Upper lobe of left lung (tissue), 6 donors: ENCODE measurements around the gene NAMPT. TPM values are rescaled to one million over a fixed set of nuclear protein-coding genes. Genes with fewer than 3 reads are reported as not detected.
"Not testable (repeated sequence)": the region's sequence is repeated elsewhere in the genome, so short reads cannot be mapped to it uniquely, and the experiment has no call there.

Experiments used
- ATAC-seq, 2 donors: fragments of 200-7000 bp; cut with Tn5 transposase; one replicate each; pipeline ENCODE4 v1.9.1; 2022; ENCODE audit warnings: mild to moderate bottlenecking in 2 of 2, moderate library complexity in 2 of 2; ENCODE audit not compliant: low FRiP score in 2 of 2
- DNase-seq, 2 donors: peaks; one replicate each; pipeline ENCODE4 v3.0.0-alpha.2; 2019 to 2020
- H3K27ac ChIP-seq, 4 donors: fragments of 200-600 bp; sonication (generic); one replicate each; pipeline ENCODE4 v1.5.1; 2016 to 2019
- H3K27me3 ChIP-seq, 4 donors: fragments of 200-600 bp; sonication (generic); one replicate each; pipeline ENCODE4 v1.5.1; 2017 to 2019
- H3K36me3 ChIP-seq, 4 donors: fragments of 200-600 bp; sonication (generic); one replicate each; pipeline ENCODE4 v1.5.1; 2016 to 2019
- H3K4me1 ChIP-seq, 4 donors: fragments of 200-600 bp; sonication (generic); one replicate each; pipeline ENCODE4 v1.5.1; 2018 to 2019
- H3K4me3 ChIP-seq, 4 donors: fragments of 200-600 bp; sonication (generic); one replicate each; pipeline ENCODE4 v1.5.1; 2017 to 2019; ENCODE audit warnings: mild to moderate bottlenecking in 2 of 4, moderate library complexity in 1 of 4
- H3K9me3 ChIP-seq, 4 donors: fragments of 200-600 bp; sonication (generic); one replicate each; pipeline ENCODE4 v1.5.1; 2018 to 2019
- EP300 ChIP-seq, 4 donors: sonication (generic); formaldehyde crosslinking; IDR thresholded peaks; one replicate each; pipeline ENCODE4 v1.5.1; 2017; ENCODE audit warnings: antibody characterized with exemption in 4 of 4, control low read depth in 2 of 4
- POLR2A ChIP-seq, 4 donors: fragments of 450-650 bp; IDR thresholded peaks; one replicate each; pipeline ENCODE4 v1.5.1; 2016 to 2017; ENCODE audit warnings: antibody characterized with exemption in 4 of 4, mild to moderate bottlenecking in 2 of 4
- POLR2AphosphoS5 ChIP-seq, 2 donors: sonication (generic); formaldehyde crosslinking; IDR thresholded peaks; one replicate each; pipeline ENCODE4 v1.5.1; 2017; ENCODE audit warnings: antibody characterized with exemption in 2 of 2
- WGBS, 2 donors: methylation state at CpG; one replicate each; pipeline ENCODE4 v1.1.5; 2017 to 2018; 5-methylcytosine and 5-hydroxymethylcytosine counted together
- total RNA-seq, 6 donors: library from RNA; depleted of rRNA in 4 of 6; stranded (reverse); fragments of >200 nt in 4 of 6; gene quantifications; one replicate each; pipeline versions ENCODE4 v1.1.0 to v1.2.1, GENCODE V29; 2016 to 2021
- TF ChIP-seq, protein P1 (sequence below), 6 experiments: fragments of 450-650 bp in 4 of 6; fragments of 200-600 bp in 2 of 6; sonication (generic) in 2 of 6; IDR thresholded peaks; one replicate each; pipeline ENCODE4 v1.5.1; 2016 to 2019; ENCODE audit warnings: antibody characterized with exemption in 6 of 6
- donor health status: DM: no; HTN: no; CAD: no; lungs with moderate emphysema.
- donor health status: DM: no; HTN: yes; CAD: no; lungs with severe emphysema.

NAMPT gene
- total RNA-seq, 6 donors from 2014 or later = 129 to 326 (median 212) TPM

DNA sequence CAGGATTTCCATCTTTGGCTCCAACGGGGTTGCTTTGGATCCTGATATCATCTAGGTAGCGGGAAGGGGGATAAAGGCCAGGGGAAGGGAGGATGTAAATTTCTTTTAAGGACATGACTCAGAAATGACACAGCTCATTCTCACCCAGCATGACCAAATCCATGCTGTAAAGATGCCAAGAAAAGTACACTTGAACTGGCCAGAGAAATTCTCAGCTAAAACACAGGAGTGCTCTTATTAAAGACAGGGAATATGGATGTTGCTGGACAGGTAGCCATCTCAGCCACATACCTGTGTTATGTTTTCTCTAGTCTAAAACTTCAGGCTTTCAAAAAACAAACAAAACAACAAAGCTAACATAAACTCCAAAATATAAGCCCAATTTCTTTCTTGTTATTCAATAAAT, 68.3 kb downstream of the NAMPT start:
- Histone ChIP-seq H3K27ac (peak overlapping the region; percentile 76 to 88 (median 78)), H3K4me1 (peaks cover 18 to 29% (median 23%) of the 10 kb centered on the region in 4 donors), H3K36me3 (no peaks in the 10 kb centered on the region), H3K27me3 (no peaks in the 10 kb centered on the region), H3K4me3 (peak overlapping the region in 1 of 4 donors; percentile 16), H3K9me3 (no peaks in the 10 kb centered on the region)
- peak in 1 of 2 donors; percentile 49 for DNase-seq
- WGBS, 2 donors = 9 to 16% methylated on average over 2 of the region's 2 CpGs
- ATAC-seq = peak; percentile 90 to 95
- TF ChIP-seq EP300 (IDR thresholded peaks at IDR 0.05) = peak; percentile 53 to 94 (median 89)
- no peak for TF ChIP-seq POLR2A (IDR thresholded peaks at IDR 0.05)
- TF ChIP-seq POLR2AphosphoS5 (IDR thresholded peaks at IDR 0.05) = peak; percentile 87 to 92
- TF ChIP-seq, protein P1, sequence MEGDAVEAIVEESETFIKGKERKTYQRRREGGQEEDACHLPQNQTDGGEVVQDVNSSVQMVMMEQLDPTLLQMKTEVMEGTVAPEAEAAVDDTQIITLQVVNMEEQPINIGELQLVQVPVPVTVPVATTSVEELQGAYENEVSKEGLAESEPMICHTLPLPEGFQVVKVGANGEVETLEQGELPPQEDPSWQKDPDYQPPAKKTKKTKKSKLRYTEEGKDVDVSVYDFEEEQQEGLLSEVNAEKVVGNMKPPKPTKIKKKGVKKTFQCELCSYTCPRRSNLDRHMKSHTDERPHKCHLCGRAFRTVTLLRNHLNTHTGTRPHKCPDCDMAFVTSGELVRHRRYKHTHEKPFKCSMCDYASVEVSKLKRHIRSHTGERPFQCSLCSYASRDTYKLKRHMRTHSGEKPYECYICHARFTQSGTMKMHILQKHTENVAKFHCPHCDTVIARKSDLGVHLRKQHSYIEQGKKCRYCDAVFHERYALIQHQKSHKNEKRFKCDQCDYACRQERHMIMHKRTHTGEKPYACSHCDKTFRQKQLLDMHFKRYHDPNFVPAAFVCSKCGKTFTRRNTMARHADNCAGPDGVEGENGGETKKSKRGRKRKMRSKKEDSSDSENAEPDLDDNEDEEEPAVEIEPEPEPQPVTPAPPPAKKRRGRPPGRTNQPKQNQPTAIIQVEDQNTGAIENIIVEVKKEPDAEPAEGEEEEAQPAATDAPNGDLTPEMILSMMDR (IDR thresholded peaks at IDR 0.05) = no peak

DNA sequence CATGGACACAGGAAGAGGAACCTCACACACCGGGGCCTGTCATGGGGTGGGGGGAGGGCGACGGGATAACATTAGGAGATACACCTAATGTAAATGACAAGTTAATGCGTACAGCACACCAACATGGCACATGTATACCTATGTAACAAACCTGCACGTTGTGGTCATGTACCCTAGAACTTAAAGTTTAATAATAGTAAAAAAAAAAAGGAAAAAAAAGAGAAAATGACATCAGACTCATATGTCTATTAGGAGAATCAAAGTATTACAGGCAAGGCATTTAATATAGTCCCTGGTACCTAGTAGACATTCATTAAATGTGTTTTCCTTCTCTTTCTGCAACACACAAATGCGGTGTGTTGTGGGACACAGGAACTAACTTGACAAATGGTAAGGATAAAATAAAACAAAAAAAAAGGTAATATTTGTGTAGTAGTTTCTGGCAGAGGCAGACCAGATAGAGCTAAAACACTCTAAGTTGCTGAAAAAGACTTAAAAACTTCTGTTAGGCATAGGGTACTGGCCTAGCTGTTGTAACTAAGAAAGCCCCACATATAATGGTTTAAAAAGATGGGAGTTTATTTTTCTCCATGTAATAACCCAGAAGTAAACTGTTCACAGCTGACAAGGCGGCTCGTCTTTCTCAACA, 68.8 kb downstream of the NAMPT start:
- Histone ChIP-seq H3K9me3 (no peaks in the 10 kb centered on the region), H3K4me1 (peaks cover 18 to 29% (median 23%) of the 10 kb centered on the region in 4 donors), H3K4me3 (no peak overlapping the region), H3K27ac (peak overlapping the region; percentile 76 to 88 (median 78)), H3K36me3 (no peaks in the 10 kb centered on the region), H3K27me3 (no peaks in the 10 kb centered on the region)
- TF ChIP-seq POLR2AphosphoS5 (IDR thresholded peaks at IDR 0.05) (no peak), POLR2A (IDR thresholded peaks at IDR 0.05) (no peak), EP300 (IDR thresholded peaks at IDR 0.05) (no peak)
- TF ChIP-seq, protein P1 (IDR thresholded peaks at IDR 0.05) = no peak
- DNase-seq = no peak
- no peak for ATAC-seq
- 57 to 60% methylated on average over 8 of the region's 8 CpGs for WGBS, 2 donors

DNA sequence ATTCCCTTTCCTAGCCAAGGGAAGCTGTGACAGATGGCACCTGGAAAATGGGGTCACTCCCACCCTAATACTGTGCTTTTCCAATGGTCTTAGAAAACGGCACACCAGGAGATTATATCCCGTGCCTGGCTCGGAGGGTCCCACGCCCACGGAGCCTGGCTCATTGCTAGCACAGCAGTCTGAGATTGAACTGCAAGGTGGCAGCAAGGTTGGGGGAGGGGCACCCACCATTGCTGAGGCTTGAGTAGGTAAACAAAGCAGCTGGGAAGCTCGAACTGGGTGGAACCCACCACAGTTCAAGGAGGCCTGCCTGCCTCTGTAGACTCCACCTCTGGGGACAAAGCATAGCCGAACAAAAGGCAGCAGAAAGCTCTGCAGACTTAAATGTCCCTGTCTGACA, 75.8 kb downstream of the NAMPT start:
- ATAC-seq = not testable (repeated sequence)

DNA sequence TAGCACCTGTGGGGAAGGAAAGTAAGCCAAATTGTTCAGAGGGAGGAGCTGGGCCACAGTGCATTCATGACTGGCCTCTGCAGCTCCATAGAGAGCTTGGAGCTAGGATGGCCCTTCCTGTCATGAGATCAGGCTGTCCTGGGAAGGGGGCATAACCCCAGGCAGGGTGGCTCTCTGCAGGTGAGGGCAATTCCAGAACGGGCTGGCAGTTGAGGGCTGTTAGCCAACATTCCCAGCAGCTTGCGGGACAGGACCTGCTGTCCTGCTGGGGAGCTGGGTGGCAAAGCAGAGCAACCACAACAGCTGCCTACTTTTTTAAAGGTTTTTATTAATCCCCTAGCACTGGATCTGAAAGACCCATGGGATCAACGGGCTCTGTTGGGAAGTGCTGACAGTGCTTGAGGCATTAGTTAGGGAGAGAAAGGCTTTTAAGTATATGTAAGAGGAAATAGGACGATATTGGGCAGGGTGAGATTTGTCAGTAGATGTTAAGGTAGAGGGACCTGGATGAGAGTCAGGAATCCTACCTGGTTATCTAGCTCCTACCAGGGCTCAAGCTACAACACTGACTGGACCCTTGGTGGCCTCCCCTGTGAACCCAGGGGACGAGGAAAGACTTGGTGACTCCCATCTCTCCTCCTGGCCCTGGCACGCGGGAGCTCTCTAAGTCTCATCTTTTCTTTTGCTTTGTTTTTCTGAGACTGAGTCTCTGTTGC, 77.8 kb downstream of the NAMPT start:
- Histone ChIP-seq H3K4me1 (no peaks in the 10 kb centered on the region), H3K27ac (no peak overlapping the region), H3K9me3 (no peaks in the 10 kb centered on the region), H3K27me3 (no peaks in the 10 kb centered on the region), H3K36me3 (no peaks in the 10 kb centered on the region), H3K4me3 (no peak overlapping the region)
- DNase-seq (no peak), ATAC-seq (no peak)
- WGBS, 2 donors = 74 to 85% methylated on average over 7 of the region's 7 CpGs
- TF ChIP-seq EP300 (IDR thresholded peaks at IDR 0.05) = no peak
- no peak for TF ChIP-seq POLR2A (IDR thresholded peaks at IDR 0.05)
- TF ChIP-seq, protein P1 (IDR thresholded peaks at IDR 0.05) = no peak
- no peak for TF ChIP-seq POLR2AphosphoS5 (IDR thresholded peaks at IDR 0.05)

More for the DNA sequence above, 75.8 kb downstream of the NAMPT start:
- H3K9me3 ChIP-seq, H3K27me3 ChIP-seq, H3K36me3 ChIP-seq, H3K27ac ChIP-seq, H3K4me1 ChIP-seq, H3K4me3 ChIP-seq: not testable (repeated sequence)
- DNase-seq = peak in 1 of 2 donors; percentile 32
- WGBS, 2 donors = 94 to 95% methylated on average over 2 to 7 of the region's 7 CpGs

DNA sequence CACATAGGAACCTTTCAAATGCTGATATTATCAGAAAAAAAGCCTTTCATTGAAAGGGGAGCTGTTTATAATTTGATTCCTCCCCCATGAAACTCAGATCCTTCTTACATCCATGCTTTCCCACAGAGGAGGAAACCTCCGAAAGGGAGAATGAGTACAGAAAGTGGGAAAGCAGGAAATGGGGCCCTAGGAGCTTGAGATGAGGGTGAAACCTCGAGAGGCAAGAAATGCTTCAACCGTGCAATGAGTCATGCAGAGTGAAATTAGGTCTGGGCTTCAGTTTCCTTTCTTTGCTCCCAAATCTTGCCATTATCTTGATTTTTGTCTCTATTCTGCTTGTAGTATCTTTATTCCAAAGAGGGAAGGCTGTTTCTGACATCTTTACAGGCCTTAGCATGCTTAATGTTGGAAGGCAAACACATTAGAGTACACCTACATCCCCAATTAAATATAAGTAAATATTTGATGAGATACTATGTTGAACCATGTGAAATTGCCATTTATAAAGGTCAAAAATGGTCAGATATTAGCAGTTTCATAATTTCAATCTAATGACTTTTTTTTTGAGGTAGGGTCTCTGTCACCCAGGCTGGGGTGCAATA, 79.1 kb downstream of the NAMPT start:
- WGBS, 2 donors = 59 to 63% methylated on average over 3 of the region's 3 CpGs

More for the DNA sequence above, 79.1 kb downstream of the NAMPT start:
- Histone ChIP-seq H3K36me3 (no peaks in the 10 kb centered on the region), H3K9me3 (no peaks in the 10 kb centered on the region), H3K4me3 (no peak overlapping the region), H3K27me3 (no peaks in the 10 kb centered on the region), H3K27ac (no peak overlapping the region), H3K4me1 (no peaks in the 10 kb centered on the region)
- TF ChIP-seq POLR2A (IDR thresholded peaks at IDR 0.05) (no peak), POLR2AphosphoS5 (IDR thresholded peaks at IDR 0.05) (no peak), EP300 (IDR thresholded peaks at IDR 0.05) (no peak)
- TF ChIP-seq, protein P1 (IDR thresholded peaks at IDR 0.05) = no peak
- ATAC-seq = no peak
- no peak for DNase-seq
